HEK293 (cell line): ENCODE data around the gene KCTD1.

ENCODE experiments used
- ZBTB26 ChIP-seq: fragments of 450-650 bp; formaldehyde crosslinking; optimal IDR thresholded peaks from 2 replicates; pipeline ENCODE3; 2016; ENCODE audit warnings: missing biosample characterization, mild to moderate bottlenecking, missing genetic modification characterization
- ZBTB48 ChIP-seq: fragments of 450-650 bp; formaldehyde crosslinking; IDR thresholded peaks from 2 replicates; pipeline ENCODE4 v1.5.1; 2016; ENCODE audit warnings: missing biosample characterization, missing genetic modification characterization
- ZNF214 ChIP-seq: fragments of 450-650 bp; formaldehyde crosslinking; IDR thresholded peaks from 2 replicates; pipeline ENCODE4 v1.5.1; 2017; ENCODE audit warnings: missing biosample characterization, mild to moderate bottlenecking, missing genetic modification characterization, borderline replicate concordance

DNA sequence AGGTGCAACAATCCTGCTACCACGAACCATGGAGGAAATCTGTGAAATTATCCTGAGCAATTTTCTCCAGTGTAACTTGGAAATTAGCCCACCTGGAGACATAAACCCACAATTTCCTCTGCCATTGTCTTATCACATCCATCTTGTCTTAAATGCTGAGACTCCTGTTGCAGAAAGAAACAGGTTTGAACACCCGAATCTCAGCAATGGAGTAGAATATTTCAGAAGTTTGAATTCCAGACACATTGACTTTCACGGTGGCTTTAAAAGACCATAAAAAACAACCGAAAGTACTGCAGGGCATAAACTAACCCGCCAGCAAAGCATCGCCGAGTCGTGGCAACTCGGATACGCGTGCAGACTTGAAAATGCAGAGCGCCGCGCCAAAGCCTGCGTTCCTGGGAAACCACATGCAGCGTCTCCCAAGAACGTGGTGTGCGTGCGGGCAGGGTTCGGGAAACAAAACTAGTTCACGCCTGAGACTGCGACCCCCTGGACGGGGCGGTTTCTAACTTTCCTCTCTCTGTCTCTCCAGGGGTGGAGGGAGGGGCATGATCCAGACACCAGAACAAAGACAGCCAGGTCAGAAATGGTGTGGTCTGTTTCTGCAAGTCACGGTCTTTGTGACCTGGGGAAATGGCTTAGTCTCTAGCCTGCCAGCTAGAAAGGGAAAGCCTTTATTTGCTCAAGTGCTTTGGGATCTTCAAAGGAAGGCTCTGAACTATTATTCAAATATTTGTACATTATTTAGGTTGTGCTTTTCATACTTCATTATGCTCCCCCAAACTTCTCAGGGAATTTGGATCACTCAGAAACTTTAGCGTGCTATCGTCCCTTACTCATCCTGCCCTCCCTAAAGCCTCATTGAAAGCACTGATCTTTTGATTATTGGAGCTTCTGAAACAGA, 26.9 kb upstream of the KCTD1 start:
- TF ChIP-seq ZBTB26 (peak; percentile 33), ZBTB48 (tag by site-specific recombination) (peak; percentile 56; the same call in 1 of the 2 replicates), ZNF214 (no peak)
